Mucosa of rectum (tissue), 2 donors: ENCODE results near the gene IP6K2.

Experiments used
- H3K27ac ChIP-seq, 2 donors: one replicate each; pipeline ENCODE4 v1.7.0; 2013; ENCODE audit warnings: inconsistent platforms in 2 of 2, low read depth in 2 of 2, low read length in 2 of 2
- H3K27me3 ChIP-seq, 2 donors: one replicate each; pipeline ENCODE4 v1.7.0; 2013; ENCODE audit warnings: low read length in 2 of 2; ENCODE audit not compliant: control insufficient read depth in 2 of 2, insufficient read depth in 2 of 2
- H3K36me3 ChIP-seq, 2 donors: one replicate each; pipeline ENCODE4 v1.7.0; 2013; ENCODE audit warnings: low read length in 2 of 2; ENCODE audit not compliant: control insufficient read depth in 2 of 2, insufficient read depth in 2 of 2
- H3K4me1 ChIP-seq, 2 donors: one replicate each; pipeline ENCODE4 v1.7.0; 2013; ENCODE audit warnings: low read length in 2 of 2, mild to moderate bottlenecking in 1 of 2; ENCODE audit not compliant: control insufficient read depth in 2 of 2, insufficient read depth in 2 of 2
- H3K4me3 ChIP-seq, 2 donors: one replicate each; pipeline ENCODE4 v1.7.0; 2013; ENCODE audit warnings: low read length in 2 of 2
- H3K9ac ChIP-seq, 2 donors: one replicate each; pipeline ENCODE4 v1.7.0; 2013; ENCODE audit warnings: low read length in 2 of 2, low read depth in 1 of 2, mild to moderate bottlenecking in 1 of 2
- H3K9me3 ChIP-seq, 2 donors: one replicate each; pipeline ENCODE4 v1.7.0; 2013; ENCODE audit warnings: low read length in 2 of 2; ENCODE audit not compliant: control insufficient read depth in 2 of 2
- donor health status: healthy.
- donor health status: Normal muscosa, but diverticular disease.

Gene IP6K2

GRCh38 chr3:48656841-48657281 is 60.2 kb downstream of the IP6K2 start:
- no peaks in the 10 kb centered on the region for H3K36me3 ChIP-seq
- H3K4me1 ChIP-seq: peaks cover 0 to 14% of the 10 kb centered on the region in 2 donors
- H3K27me3 ChIP-seq: peaks cover 0 to 6% of the 10 kb centered on the region in 2 donors
- H3K9me3 ChIP-seq: no peaks in the 10 kb centered on the region
- H3K4me3 ChIP-seq: peak overlapping the region; percentile 54 to 56
- H3K9ac ChIP-seq: no peak overlapping the region
- H3K27ac ChIP-seq: peak overlapping the region in 1 of 2 donors; percentile 61

GRCh38 chr3:48656061-48656840 is 60.8 kb downstream of the IP6K2 start:
- peak overlapping the region; percentile 13 to 61 for H3K27ac ChIP-seq

GRCh38 chr3:48655606-48656005 is 61.4 kb downstream of the IP6K2 start:
- H3K4me1 ChIP-seq: peaks cover 3 to 6% of the 10 kb centered on the region in 2 donors
- H3K4me3 ChIP-seq: peak overlapping the region; percentile 44 to 56
- H3K9ac ChIP-seq: no peak overlapping the region
- H3K36me3 ChIP-seq: no peaks in the 10 kb centered on the region
- peaks cover 0 to 4% of the 10 kb centered on the region in 2 donors for H3K27me3 ChIP-seq
- H3K9me3 ChIP-seq: no peaks in the 10 kb centered on the region
- no peak overlapping the region for H3K27ac ChIP-seq

More at GRCh38 chr3:48656061-48656840, 60.8 kb downstream of the IP6K2 start:
- Histone ChIP-seq H3K9me3 (no peaks in the 10 kb centered on the region), H3K4me1 (peaks cover 3 to 8% of the 10 kb centered on the region in 2 donors), H3K9ac (peak overlapping the region in 1 of 2 donors; percentile 41), H3K27me3 (peaks cover 0 to 4% of the 10 kb centered on the region in 2 donors), H3K36me3 (no peaks in the 10 kb centered on the region), H3K4me3 (peak overlapping the region; percentile 54 to 56)

- no peaks in the 10 kb centered on the region for H3K36me3 ChIP-seq
- no peak overlapping the region for H3K27ac ChIP-seq
- H3K27me3 ChIP-seq: peaks cover 0 to 3% of the 10 kb centered on the region in 2 donors
- peaks cover 3 to 6% of the 10 kb centered on the region in 2 donors for H3K4me1 ChIP-seq
- H3K9ac ChIP-seq: no peak overlapping the region
- H3K4me3 ChIP-seq: no peak overlapping the region
- no peaks in the 10 kb centered on the region for H3K9me3 ChIP-seq
Observed at GRCh38 chr3:48655063-48655462, 62.0 kb downstream of the IP6K2 start.

- no peak overlapping the region for H3K4me3 ChIP-seq
- no peak overlapping the region for H3K9ac ChIP-seq
- no peak overlapping the region for H3K27ac ChIP-seq
- no peaks in the 10 kb centered on the region for H3K27me3 ChIP-seq
- H3K9me3 ChIP-seq: no peaks in the 10 kb centered on the region
- H3K4me1 ChIP-seq: peaks cover 3 to 6% of the 10 kb centered on the region in 2 donors
- H3K36me3 ChIP-seq: no peaks in the 10 kb centered on the region
Observed at GRCh38 chr3:48652923-48653715, 63.9 kb downstream of the IP6K2 start.

GRCh38 chr3:48651771-48652170 is 65.2 kb downstream of the IP6K2 start:
- H3K9me3 ChIP-seq: no peaks in the 10 kb centered on the region
- H3K4me3 ChIP-seq: no peak overlapping the region
- H3K27ac ChIP-seq: no peak overlapping the region
- H3K27me3 ChIP-seq: no peaks in the 10 kb centered on the region
- no peak overlapping the region for H3K9ac ChIP-seq
- peaks cover 3 to 6% of the 10 kb centered on the region in 2 donors for H3K4me1 ChIP-seq
- H3K36me3 ChIP-seq: no peaks in the 10 kb centered on the region

- Histone ChIP-seq H3K9ac (no peak overlapping the region), H3K4me1 (peaks cover 3% of the 10 kb centered on the region in 2 donors), H3K36me3 (no peaks in the 10 kb centered on the region), H3K27ac (no peak overlapping the region), H3K9me3 (no peaks in the 10 kb centered on the region), H3K27me3 (no peaks in the 10 kb centered on the region), H3K4me3 (no peak overlapping the region)
Observed at GRCh38 chr3:48650723-48651122, 66.3 kb downstream of the IP6K2 start.

GRCh38 chr3:48648188-48648850 is 68.7 kb downstream of the IP6K2 start:
- H3K4me3 ChIP-seq: no peak overlapping the region

GRCh38 chr3:48647714-48648113 is 69.3 kb downstream of the IP6K2 start:
- Histone ChIP-seq H3K9ac (no peak overlapping the region), H3K36me3 (no peaks in the 10 kb centered on the region), H3K27me3 (no peaks in the 10 kb centered on the region), H3K4me3 (no peak overlapping the region), H3K9me3 (no peaks in the 10 kb centered on the region), H3K4me1 (peaks cover 0 to 3% of the 10 kb centered on the region in 2 donors), H3K27ac (no peak overlapping the region)

More at GRCh38 chr3:48648188-48648850, 68.7 kb downstream of the IP6K2 start:
- Histone ChIP-seq H3K4me1 (peaks cover 0 to 3% of the 10 kb centered on the region in 2 donors), H3K9ac (no peak overlapping the region), H3K27me3 (no peaks in the 10 kb centered on the region), H3K9me3 (no peaks in the 10 kb centered on the region), H3K27ac (no peak overlapping the region), H3K36me3 (no peaks in the 10 kb centered on the region)
